ENCODE results near the gene ARHGAP19. TPM values are rescaled to one million over a fixed set of nuclear protein-coding genes. Genes with fewer than 3 reads are reported as not detected.

Gene ARHGAP19
- total RNA-seq, 1 donor from 2014 or later: 15.4 TPM

DNA sequence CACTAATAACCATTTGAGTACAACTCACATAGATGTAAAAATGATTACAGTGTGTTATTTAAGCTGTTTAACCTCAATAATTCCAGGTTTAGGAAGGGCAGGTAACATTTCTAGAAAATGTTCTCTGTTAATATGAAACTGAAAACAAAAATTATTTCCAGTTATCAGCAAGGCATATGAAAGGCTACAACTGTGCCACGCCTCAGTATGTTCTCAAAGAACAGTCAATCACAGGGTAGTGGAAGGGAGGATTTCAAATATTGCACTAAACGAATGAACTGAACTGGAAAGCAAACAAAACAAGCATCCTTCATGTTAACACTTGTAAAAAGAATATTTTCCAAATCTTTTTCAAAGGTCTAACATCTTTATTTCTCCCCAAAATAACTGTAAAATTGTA, 31.3 kb downstream of the ARHGAP19 start:
- ATAC-seq: no peak
- Histone ChIP-seq H3K36me3 (peaks cover 46% of the 10 kb centered on the region), H3K27ac (no peak overlapping the region), H3K4me1 (no peaks in the 10 kb centered on the region), H3K27me3 (ENCODE audit: low read depth) (no peaks in the 10 kb centered on the region), H3K9me3 (no peaks in the 10 kb centered on the region), H3K4me3 (no peak overlapping the region)
- intact Hi-C loops (cut with DNase I): no loop called here
- TF ChIP-seq, protein P1, sequence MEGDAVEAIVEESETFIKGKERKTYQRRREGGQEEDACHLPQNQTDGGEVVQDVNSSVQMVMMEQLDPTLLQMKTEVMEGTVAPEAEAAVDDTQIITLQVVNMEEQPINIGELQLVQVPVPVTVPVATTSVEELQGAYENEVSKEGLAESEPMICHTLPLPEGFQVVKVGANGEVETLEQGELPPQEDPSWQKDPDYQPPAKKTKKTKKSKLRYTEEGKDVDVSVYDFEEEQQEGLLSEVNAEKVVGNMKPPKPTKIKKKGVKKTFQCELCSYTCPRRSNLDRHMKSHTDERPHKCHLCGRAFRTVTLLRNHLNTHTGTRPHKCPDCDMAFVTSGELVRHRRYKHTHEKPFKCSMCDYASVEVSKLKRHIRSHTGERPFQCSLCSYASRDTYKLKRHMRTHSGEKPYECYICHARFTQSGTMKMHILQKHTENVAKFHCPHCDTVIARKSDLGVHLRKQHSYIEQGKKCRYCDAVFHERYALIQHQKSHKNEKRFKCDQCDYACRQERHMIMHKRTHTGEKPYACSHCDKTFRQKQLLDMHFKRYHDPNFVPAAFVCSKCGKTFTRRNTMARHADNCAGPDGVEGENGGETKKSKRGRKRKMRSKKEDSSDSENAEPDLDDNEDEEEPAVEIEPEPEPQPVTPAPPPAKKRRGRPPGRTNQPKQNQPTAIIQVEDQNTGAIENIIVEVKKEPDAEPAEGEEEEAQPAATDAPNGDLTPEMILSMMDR (IDR thresholded peaks at IDR 0.05): no peak
- DNase-seq: no peak

DNA sequence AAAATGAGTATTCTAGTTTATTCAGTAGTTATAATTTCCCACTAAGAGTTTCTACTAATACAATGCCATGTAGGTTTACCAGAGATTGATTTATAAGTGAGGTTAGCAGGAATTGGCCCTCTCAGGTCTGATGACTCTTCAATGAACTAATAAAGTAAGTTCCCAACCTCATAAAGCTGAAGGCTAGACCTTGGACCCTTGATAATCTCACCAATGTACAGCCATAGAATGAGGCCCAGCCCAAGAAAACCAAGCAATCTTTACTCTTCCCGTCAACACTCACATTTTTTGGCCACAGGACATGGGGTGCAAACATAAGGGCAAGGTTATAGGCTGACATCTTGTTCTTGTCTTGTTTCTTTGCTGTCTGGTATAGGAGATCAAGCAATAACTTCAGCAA, 33.3 kb downstream of the ARHGAP19 start:
- intact Hi-C loops (cut with DNase I): no loop called here
- no peak for ATAC-seq
- Histone ChIP-seq H3K36me3 (peaks cover 45% of the 10 kb centered on the region), H3K27ac (no peak overlapping the region), H3K9me3 (no peaks in the 10 kb centered on the region), H3K4me3 (no peak overlapping the region), H3K4me1 (no peaks in the 10 kb centered on the region), H3K27me3 (ENCODE audit: low read depth) (no peaks in the 10 kb centered on the region)
- DNase-seq: no peak
- TF ChIP-seq, protein P1 (IDR thresholded peaks at IDR 0.05): no peak

DNA sequence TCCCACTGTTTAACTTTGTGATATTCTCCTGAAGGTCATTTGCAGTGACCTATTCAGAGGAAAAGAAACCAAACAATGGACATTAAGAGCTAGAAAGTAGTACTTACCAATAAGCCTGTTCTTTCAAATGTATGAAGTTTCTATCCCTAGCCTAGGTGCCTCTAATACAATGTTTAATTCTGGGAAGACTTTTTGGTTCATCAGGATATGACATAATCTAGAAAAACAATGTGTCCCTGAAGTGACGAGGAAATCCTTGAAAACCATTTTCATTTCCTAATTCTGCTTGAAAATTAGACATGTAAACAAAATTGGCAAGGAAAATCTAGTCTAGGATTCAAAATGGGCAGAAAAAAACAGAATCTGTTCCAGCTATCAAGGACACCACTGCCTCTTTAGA, 36.1 kb downstream of the ARHGAP19 start:
- Histone ChIP-seq H3K9me3 (no peaks in the 10 kb centered on the region), H3K27ac (no peak overlapping the region), H3K36me3 (peaks cover 41% of the 10 kb centered on the region), H3K4me3 (no peak overlapping the region), H3K27me3 (ENCODE audit: low read depth) (no peaks in the 10 kb centered on the region), H3K4me1 (no peaks in the 10 kb centered on the region)
- no peak for DNase-seq
- intact Hi-C loops (cut with DNase I): no loop called here
- TF ChIP-seq, protein P1 (IDR thresholded peaks at IDR 0.05): no peak
- no peak for ATAC-seq

DNA sequence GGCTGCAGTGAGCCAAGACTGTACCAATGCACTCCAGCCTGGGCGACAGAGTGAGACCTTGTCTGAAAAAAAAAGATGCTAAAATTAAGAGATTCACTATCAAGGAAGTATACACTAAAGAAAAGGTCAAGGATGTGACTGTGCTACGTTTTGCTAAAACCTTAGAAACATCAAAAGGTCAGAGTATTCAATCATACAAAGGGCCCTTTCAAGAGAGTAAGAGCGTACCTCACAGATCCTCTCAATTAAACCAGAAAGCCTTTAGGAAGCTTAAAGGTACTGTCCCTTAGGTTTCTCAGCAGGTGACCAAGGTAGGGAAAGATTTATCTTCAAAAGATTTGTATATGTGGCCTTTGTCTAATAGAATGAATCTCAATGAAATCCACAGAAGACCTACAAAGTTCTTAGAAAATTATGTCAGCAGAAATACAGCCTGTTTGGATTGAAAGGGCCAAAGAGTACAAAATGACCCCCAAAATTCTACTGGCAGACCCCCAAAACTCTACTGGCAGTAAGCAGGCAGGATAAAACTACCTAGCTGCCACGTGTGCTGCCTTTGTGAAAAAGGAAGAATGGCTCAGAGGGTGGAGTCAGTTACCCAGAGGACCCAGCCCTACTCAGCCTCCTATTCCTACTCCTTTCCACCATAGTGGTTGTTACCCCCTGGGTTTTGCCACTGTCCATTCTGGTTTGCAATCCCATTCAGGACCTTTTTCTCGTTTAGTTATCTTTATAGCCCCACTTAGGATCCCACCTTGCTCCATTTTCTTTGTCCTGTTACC, 36.7 kb downstream of the ARHGAP19 start:
- H3K36me3 ChIP-seq: peaks cover 41% of the 10 kb centered on the region
- no peaks in the 10 kb centered on the region for H3K27me3 ChIP-seq (ENCODE audit: low read depth)
- no peaks in the 10 kb centered on the region for H3K4me1 ChIP-seq
- DNase-seq (no peak), ATAC-seq (no peak)
- H3K4me3 ChIP-seq: no peak overlapping the region
- H3K27ac ChIP-seq: no peak overlapping the region
- intact Hi-C loops (cut with DNase I): no loop called here
- H3K9me3 ChIP-seq: no peaks in the 10 kb centered on the region
- TF ChIP-seq, protein P1 (IDR thresholded peaks at IDR 0.05): no peak

DNA sequence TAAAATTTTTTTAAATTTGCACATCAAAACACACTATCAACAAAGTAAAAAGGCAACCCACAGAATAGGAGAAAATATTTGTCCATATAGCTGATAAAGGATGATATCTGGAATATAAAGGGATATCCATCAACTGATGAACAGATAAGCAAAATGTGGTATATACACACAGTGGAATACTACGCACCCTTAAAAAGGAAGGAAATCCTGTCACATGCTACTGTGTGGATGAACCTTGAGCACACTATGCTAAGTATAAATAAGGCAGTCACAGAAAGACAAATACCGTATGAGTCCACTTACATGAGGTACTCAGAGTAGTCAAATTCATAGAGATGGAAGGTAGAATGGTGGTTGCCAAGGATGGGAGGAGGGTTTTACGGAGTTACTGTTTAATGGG, 37.7 kb downstream of the ARHGAP19 start:
- ATAC-seq: no peak
- Histone ChIP-seq H3K4me3 (no peak overlapping the region), H3K27me3 (ENCODE audit: low read depth) (no peaks in the 10 kb centered on the region), H3K9me3 (no peaks in the 10 kb centered on the region), H3K27ac (no peak overlapping the region), H3K4me1 (no peaks in the 10 kb centered on the region), H3K36me3 (peaks cover 41% of the 10 kb centered on the region)
- no peak for DNase-seq
- TF ChIP-seq, protein P1 (IDR thresholded peaks at IDR 0.05): no peak
- intact Hi-C loops (cut with DNase I): no loop called here
